B cell (primary cell): ENCODE results near the gene TPO.

Experiments used
- EZH2 ChIP-seq: IDR thresholded peaks from 2 replicates; pipeline ENCODE4 v1.6.1; 2012; ENCODE audit warnings: borderline replicate concordance, low read depth, mild to moderate bottlenecking, moderate library complexity, low read length; ENCODE audit not compliant: insufficient read depth, poor library complexity, severe bottlenecking
- TF ChIP-seq, protein P1 (sequence below): fragments of 200-600 bp; IDR thresholded peaks from one replicate; pipeline ENCODE4 v1.8.0; 2022; ENCODE audit warnings: antibody characterized with exemption, mild to moderate bottlenecking

DNA sequence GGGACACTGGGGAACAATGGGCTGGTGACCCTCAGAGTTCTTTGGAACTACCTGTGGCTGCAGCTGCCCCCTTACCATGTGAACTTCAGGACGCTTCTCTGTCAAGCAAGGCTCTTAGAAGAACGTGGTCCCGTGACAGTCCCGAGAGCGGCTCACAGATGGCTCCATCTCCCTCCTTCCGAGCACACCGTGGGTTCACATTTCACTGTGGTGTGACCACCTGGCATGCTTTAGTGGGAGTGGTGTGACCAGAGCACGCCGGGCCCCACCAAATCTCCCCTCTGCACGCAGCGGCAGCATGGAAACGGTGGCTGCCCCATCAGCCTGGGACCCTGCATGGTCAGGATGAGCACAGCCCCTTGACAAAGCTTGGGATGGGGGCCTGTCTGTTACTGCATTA, 9.7 kb upstream of the TPO start:
- TF ChIP-seq EZH2 = no peak
- TF ChIP-seq, protein P1, sequence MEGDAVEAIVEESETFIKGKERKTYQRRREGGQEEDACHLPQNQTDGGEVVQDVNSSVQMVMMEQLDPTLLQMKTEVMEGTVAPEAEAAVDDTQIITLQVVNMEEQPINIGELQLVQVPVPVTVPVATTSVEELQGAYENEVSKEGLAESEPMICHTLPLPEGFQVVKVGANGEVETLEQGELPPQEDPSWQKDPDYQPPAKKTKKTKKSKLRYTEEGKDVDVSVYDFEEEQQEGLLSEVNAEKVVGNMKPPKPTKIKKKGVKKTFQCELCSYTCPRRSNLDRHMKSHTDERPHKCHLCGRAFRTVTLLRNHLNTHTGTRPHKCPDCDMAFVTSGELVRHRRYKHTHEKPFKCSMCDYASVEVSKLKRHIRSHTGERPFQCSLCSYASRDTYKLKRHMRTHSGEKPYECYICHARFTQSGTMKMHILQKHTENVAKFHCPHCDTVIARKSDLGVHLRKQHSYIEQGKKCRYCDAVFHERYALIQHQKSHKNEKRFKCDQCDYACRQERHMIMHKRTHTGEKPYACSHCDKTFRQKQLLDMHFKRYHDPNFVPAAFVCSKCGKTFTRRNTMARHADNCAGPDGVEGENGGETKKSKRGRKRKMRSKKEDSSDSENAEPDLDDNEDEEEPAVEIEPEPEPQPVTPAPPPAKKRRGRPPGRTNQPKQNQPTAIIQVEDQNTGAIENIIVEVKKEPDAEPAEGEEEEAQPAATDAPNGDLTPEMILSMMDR = no peak
